Hypothalamus (tissue), 51 donors: ENCODE measurements around the gene IFNA14.
"Not testable (repeated sequence)": the region's sequence is repeated elsewhere in the genome, so short reads cannot be mapped to it uniquely, and the experiment has no call there.

Experiments
- DNase-seq, 51 donors: peaks; one replicate each; lab custom pipeline; 2025; lab: John Stamatoyannopoulos, UW

IFNA14 gene

GRCh38 chr9:21217211-21217610 is 22.6 kb downstream of the IFNA14 start, which contains the start of gene IFNA16:
Gene IFNA16 (minus strand): TSS chr9:21217311. CDS start chr9:21217305, 6 bp downstream.
- not testable (repeated sequence) for DNase-seq

- not testable (repeated sequence) for DNase-seq
Measured at GRCh38 chr9:21213411-21214326, 26.1 kb downstream of the IFNA14 start.

- not testable (repeated sequence) for DNase-seq
Measured at GRCh38 chr9:21212160-21212559, 27.6 kb downstream of the IFNA14 start.

- DNase-seq = not testable (repeated sequence)
Measured at GRCh38 chr9:21210782-21211181, 29.0 kb downstream of the IFNA14 start.

- no peak for DNase-seq
Measured at GRCh38 chr9:21210311-21210710, 29.5 kb downstream of the IFNA14 start.

GRCh38 chr9:21207043-21207442 is 32.8 kb downstream of the IFNA14 start, which contains the start of gene IFNA10:
Gene IFNA10 (minus strand): TSS chr9:21207143. CDS start chr9:21207097, 46 bp downstream.
- not testable (repeated sequence) for DNase-seq

- DNase-seq = no peak
Measured at GRCh38 chr9:21205204-21205603, 34.6 kb downstream of the IFNA14 start.

- not testable (repeated sequence) for DNase-seq
Measured at GRCh38 chr9:21202105-21202504, 37.7 kb downstream of the IFNA14 start, which contains the start of gene IFNA7. Gene IFNA7 (minus strand): TSS chr9:21202205. CDS start chr9:21202165, 40 bp downstream.

- peak in 9 of 51 donors; percentile 1 to 23 (median 7) for DNase-seq
Measured at GRCh38 chr9:21194867-21195776, 44.7 kb downstream of the IFNA14 start.
